Esophagus squamous epithelium (tissue), 4 donors: ENCODE results near the gene WDR74.

Experiments used
- CTCF ChIP-seq, 6 experiments: fragments of 450-650 bp in 4 of 6; fragments of 200-600 bp in 2 of 6; sonication (generic) in 2 of 6; IDR thresholded peaks; one replicate each; pipeline ENCODE4 v1.5.1; 2016 to 2019; ENCODE audit warnings: antibody characterized with exemption in 6 of 6, mild to moderate bottlenecking in 4 of 6, moderate library complexity in 4 of 6
- POLR2A ChIP-seq, 4 donors: fragments of 450-650 bp; IDR thresholded peaks; one replicate each; pipeline ENCODE4 v1.6.1; 2017; ENCODE audit warnings: antibody characterized with exemption in 4 of 4, mild to moderate bottlenecking in 4 of 4, moderate library complexity in 3 of 4

GRCh38 chr11:62874851-62875250, 35.5 kb upstream of the WDR74 start:
- TF ChIP-seq CTCF (IDR thresholded peaks at IDR 0.05) (no peak), POLR2A (IDR thresholded peaks at IDR 0.05) (no peak)
